Inflammatory macrophage (primary cell): ENCODE measurements around the gene ZNF337.

ENCODE experiments used
- DNase-seq, 2 donors: peaks; one replicate each; pipeline ENCODE4 v3.0.0-alpha.2; 2020 to 2022

The ZNF337 gene

GRCh38 chr20:25624500-25624939 lies 72.1 kb downstream of the ZNF337 start:
- no peak for DNase-seq
